Prostate gland (tissue), 2 donors: ENCODE data around the gene PRDM1. TPM values are rescaled to one million over a fixed set of nuclear protein-coding genes. Genes with fewer than 3 reads are reported as not detected.

Experiments
- DNase-seq: peaks from one replicate; pipeline ENCODE4 v3.0.0-alpha.2; 2019; ENCODE audit warnings: low spot score
- H3K27ac ChIP-seq, 2 donors: fragments of 200-600 bp; sonication (generic); 2 replicates each; pipeline ENCODE4 v1.5.1; 2017 to 2019
- H3K27me3 ChIP-seq: fragments of 200-600 bp; sonication (generic); replicated peaks from 2 replicates; pipeline ENCODE4 v1.5.1; 2019; ENCODE audit not compliant: insufficient read depth
- H3K36me3 ChIP-seq, 2 donors: fragments of 200-600 bp; sonication (generic); 1 replicate in 1 of 2; 2 replicates in 1 of 2; pipeline versions ENCODE4 v1.5.1 to v1.8.1; 2017 to 2019
- H3K4me1 ChIP-seq: fragments of 200-600 bp; sonication (generic); replicated peaks from 2 replicates; pipeline ENCODE4 v1.5.1; 2019
- H3K4me3 ChIP-seq, 2 donors: fragments of 200-600 bp; sonication (generic); 2 replicates each; pipeline ENCODE4 v1.5.1; 2017 to 2019
- H3K9me3 ChIP-seq: fragments of 200-600 bp; sonication (generic); 2 replicates; pipeline ENCODE4 v1.5.1; 2017
- CTCF ChIP-seq, 4 experiments: fragments of 200-600 bp in 2 of 4; fragments of 450-650 bp in 2 of 4; sonication (generic) in 2 of 4; IDR thresholded peaks; 1 replicate in 3 of 4; 2 replicates in 1 of 4; pipeline ENCODE4 v1.5.1; 2016 to 2019; ENCODE audit warnings: antibody characterized with exemption in 4 of 4, mild to moderate bottlenecking in 2 of 4, moderate library complexity in 2 of 4
- POLR2A ChIP-seq: fragments of 450-650 bp; IDR thresholded peaks from one replicate; pipeline ENCODE4 v1.6.1; 2016; ENCODE audit warnings: antibody characterized with exemption, mild to moderate bottlenecking
- POLR2AphosphoS5 ChIP-seq: sonication (generic); formaldehyde crosslinking; IDR thresholded peaks from one replicate; pipeline ENCODE4 v1.6.1; 2017; ENCODE audit warnings: antibody characterized with exemption
- WGBS: methylation state at CpG from one replicate; pipeline ENCODE4 v1.1.5; 2018; 5-methylcytosine and 5-hydroxymethylcytosine counted together
- intact Hi-C: fragments of 100-400 bp; cut with DNase I; formaldehyde crosslinking; loops from one replicate; pipeline ENCODE4 v1.14.2; 2022
- total RNA-seq, 2 donors: library from RNA; depleted of rRNA; stranded (reverse); fragments of >200 nt; gene quantifications; one replicate each; pipeline ENCODE4 v1.1.0, GENCODE V29; 2016

PRDM1 gene
- total RNA-seq, 2 donors from 2014 or later = 3.5 TPM

- peak; percentile 88 for TF ChIP-seq POLR2AphosphoS5
- no peak for TF ChIP-seq CTCF (IDR thresholded peaks at IDR 0.05)
- DNase-seq = peak; percentile 75
- no peaks in the 10 kb centered on the region for H3K9me3 ChIP-seq
- H3K27ac ChIP-seq = peak overlapping the region in 1 of 2 donors; percentile 42
- H3K4me1 ChIP-seq = no peaks in the 10 kb centered on the region
- intact Hi-C loops = no loop called here
- no peaks in the 10 kb centered on the region for H3K27me3 ChIP-seq
- no peaks in the 10 kb centered on the region for H3K36me3 ChIP-seq
- peak overlapping the region; percentile 7 to 14 for H3K4me3 ChIP-seq
- WGBS = 50% methylated on average over 9 of the region's 9 CpGs
Measured at GRCh38 chr6:106103728-106104109, 17.6 kb downstream of the PRDM1 start.

- no peaks in the 10 kb centered on the region for H3K4me1 ChIP-seq
- WGBS = 93% methylated on average over 7 of the region's 7 CpGs
- intact Hi-C loops = no loop called here
- no peak overlapping the region for H3K27ac ChIP-seq
- no peak overlapping the region for H3K4me3 ChIP-seq
- TF ChIP-seq CTCF (IDR thresholded peaks at IDR 0.05) (no peak), POLR2A (no peak), POLR2AphosphoS5 (no peak)
- no peaks in the 10 kb centered on the region for H3K9me3 ChIP-seq
- no peak for DNase-seq
- no peaks in the 10 kb centered on the region for H3K36me3 ChIP-seq
- H3K27me3 ChIP-seq = no peaks in the 10 kb centered on the region
Measured at GRCh38 chr6:106104476-106104875, 18.3 kb downstream of the PRDM1 start.

GRCh38 chr6:106104941-106105340 lies 18.8 kb downstream of the PRDM1 start:
- Histone ChIP-seq H3K27ac (no peak overlapping the region), H3K36me3 (no peaks in the 10 kb centered on the region), H3K4me3 (no peak overlapping the region), H3K27me3 (no peaks in the 10 kb centered on the region), H3K9me3 (no peaks in the 10 kb centered on the region), H3K4me1 (no peaks in the 10 kb centered on the region)
- intact Hi-C loops = no loop called here
- DNase-seq = no peak
- TF ChIP-seq CTCF (IDR thresholded peaks at IDR 0.05) (no peak), POLR2AphosphoS5 (no peak), POLR2A (no peak)
- WGBS = 96% methylated on average over 21 of the region's 21 CpGs

- H3K4me1 ChIP-seq = no peaks in the 10 kb centered on the region
- no peak for DNase-seq
- no peak overlapping the region for H3K4me3 ChIP-seq
- no peaks in the 10 kb centered on the region for H3K9me3 ChIP-seq
- H3K27ac ChIP-seq = no peak overlapping the region
- intact Hi-C loops = no loop called here
- no peaks in the 10 kb centered on the region for H3K36me3 ChIP-seq
- WGBS = 95% methylated on average over 22 of the region's 22 CpGs
- no peak for TF ChIP-seq CTCF (IDR thresholded peaks at IDR 0.05)
- no peak for TF ChIP-seq POLR2AphosphoS5
- no peak for TF ChIP-seq POLR2A
- no peaks in the 10 kb centered on the region for H3K27me3 ChIP-seq
Measured at GRCh38 chr6:106105493-106105892, 19.4 kb downstream of the PRDM1 start.

GRCh38 chr6:106106276-106107042 lies 20.3 kb downstream of the PRDM1 start:
- intact Hi-C loops = no loop called here
- Histone ChIP-seq H3K4me3 (no peak overlapping the region), H3K27ac (no peak overlapping the region), H3K9me3 (no peaks in the 10 kb centered on the region), H3K4me1 (no peaks in the 10 kb centered on the region), H3K36me3 (no peaks in the 10 kb centered on the region), H3K27me3 (no peaks in the 10 kb centered on the region)
- no peak for DNase-seq
- 94% methylated on average over 12 of the region's 12 CpGs for WGBS
- TF ChIP-seq POLR2AphosphoS5 (no peak), POLR2A (no peak), CTCF (IDR thresholded peaks at IDR 0.05) (no peak)
